ENCODE data around the gene TPD52L3.

TPD52L3 gene

GRCh38 chr9:6367128-6367890, 39.1 kb downstream of the TPD52L3 start:
- TF ChIP-seq, protein P1, sequence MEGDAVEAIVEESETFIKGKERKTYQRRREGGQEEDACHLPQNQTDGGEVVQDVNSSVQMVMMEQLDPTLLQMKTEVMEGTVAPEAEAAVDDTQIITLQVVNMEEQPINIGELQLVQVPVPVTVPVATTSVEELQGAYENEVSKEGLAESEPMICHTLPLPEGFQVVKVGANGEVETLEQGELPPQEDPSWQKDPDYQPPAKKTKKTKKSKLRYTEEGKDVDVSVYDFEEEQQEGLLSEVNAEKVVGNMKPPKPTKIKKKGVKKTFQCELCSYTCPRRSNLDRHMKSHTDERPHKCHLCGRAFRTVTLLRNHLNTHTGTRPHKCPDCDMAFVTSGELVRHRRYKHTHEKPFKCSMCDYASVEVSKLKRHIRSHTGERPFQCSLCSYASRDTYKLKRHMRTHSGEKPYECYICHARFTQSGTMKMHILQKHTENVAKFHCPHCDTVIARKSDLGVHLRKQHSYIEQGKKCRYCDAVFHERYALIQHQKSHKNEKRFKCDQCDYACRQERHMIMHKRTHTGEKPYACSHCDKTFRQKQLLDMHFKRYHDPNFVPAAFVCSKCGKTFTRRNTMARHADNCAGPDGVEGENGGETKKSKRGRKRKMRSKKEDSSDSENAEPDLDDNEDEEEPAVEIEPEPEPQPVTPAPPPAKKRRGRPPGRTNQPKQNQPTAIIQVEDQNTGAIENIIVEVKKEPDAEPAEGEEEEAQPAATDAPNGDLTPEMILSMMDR (IDR thresholded peaks at IDR 0.05; ENCODE audit: extremely low read depth, missing control alignments): no peak
- DNase-seq (ENCODE audit: low spot score): no peak

DNA sequence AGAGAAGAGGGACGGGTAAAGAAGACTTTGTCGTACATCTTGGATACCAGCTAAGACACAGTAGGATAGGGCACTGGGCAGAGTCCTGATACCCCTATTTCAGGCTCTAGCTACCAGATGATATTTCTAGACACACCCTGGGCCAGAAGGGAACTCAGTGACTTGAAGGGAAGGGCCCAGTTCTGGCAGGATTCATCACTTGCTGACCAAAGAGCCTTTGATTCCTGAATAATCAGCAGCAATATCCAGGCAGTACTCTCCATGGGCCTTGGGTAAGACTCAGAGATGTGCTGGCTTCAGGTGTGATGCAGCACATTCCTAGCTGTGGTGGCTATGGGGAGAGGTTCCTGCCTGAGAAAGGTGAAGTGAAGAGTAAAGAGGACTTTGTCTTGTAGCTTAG, 40.7 kb downstream of the TPD52L3 start:
- no peak for DNase-seq (ENCODE audit: low spot score)
- TF ChIP-seq, protein P1 (IDR thresholded peaks at IDR 0.05; ENCODE audit: extremely low read depth, missing control alignments): no peak
